Psoas muscle (tissue), 8 donors: ENCODE data around the gene TTC17. TPM values are rescaled to one million over a fixed set of nuclear protein-coding genes. Genes with fewer than 3 reads are reported as not detected.
"Not testable (repeated sequence)": the region's sequence is repeated elsewhere in the genome, so short reads cannot be mapped to it uniquely, and the experiment has no call there.

ENCODE experiments used
- ATAC-seq, 4 donors: fragments of 200-7000 bp; cut with Tn5 transposase; one replicate each; pipeline ENCODE4 v1.9.1; 2020; ENCODE audit warnings: moderate library complexity in 3 of 4, mild to moderate bottlenecking in 2 of 4
- DNase-seq, 2 donors: peaks; one replicate each; pipeline ENCODE4 v3.0.0-alpha.2; 2020
- H3K27ac ChIP-seq: fragments of 200-600 bp; one replicate; pipeline ENCODE4 v1.8.0; 2022
- H3K27me3 ChIP-seq, 3 donors: fragments of 200-600 bp in 1 of 3; one replicate each; pipeline versions ENCODE4 v1.6.1 to v1.8.0; 2013 to 2022; ENCODE audit warnings: low read length in 2 of 3, mild to moderate bottlenecking in 2 of 3, moderate library complexity in 1 of 3; ENCODE audit not compliant: insufficient read depth in 3 of 3
- H3K36me3 ChIP-seq, 2 donors: fragments of 200-600 bp in 1 of 2; one replicate each; pipeline versions ENCODE4 v1.6.1 to v1.8.0; 2013 to 2022; ENCODE audit warnings: low read depth in 1 of 2, mild to moderate bottlenecking in 1 of 2, moderate library complexity in 1 of 2; ENCODE audit not compliant: insufficient read depth in 1 of 2
- H3K4me1 ChIP-seq: fragments of 200-600 bp; one replicate; pipeline ENCODE4 v1.8.0; 2022
- H3K4me3 ChIP-seq: fragments of 200-600 bp; one replicate; pipeline ENCODE4 v1.8.0; 2022; ENCODE audit warnings: mild to moderate bottlenecking
- H3K9me3 ChIP-seq: fragments of 200-600 bp; one replicate; pipeline ENCODE4 v1.8.0; 2022
- WGBS, 3 donors: extraction: QIAGEN DNeasy Blood & Tissue Kit; methylation state at CpG; one replicate each; pipeline versions ENCODE4 v1.1.6 to v1.1.7; 2013; 5-methylcytosine and 5-hydroxymethylcytosine counted together
- intact Hi-C, 2 donors: fragments of 100-400 bp; cut with DNase I; formaldehyde crosslinking; loops; one replicate each; pipeline versions ENCODE4 v1.11.0 to v1.14.2; 2022
- polyA plus RNA-seq, 3 donors: library from polyadenylated mRNA; stranded (reverse); fragments of 200-250 nt; gene quantifications; one replicate each; pipeline ENCODE4 v1.2.3, GENCODE V29; 2013
- total RNA-seq, 4 donors: library from RNA; stranded (reverse); fragmentation: NEBNext Ultra II Directional in 2 of 4; extraction: Animal tissue kit (Norgen Biotek cat#: 25700) in 2 of 4; gene quantifications; one replicate each; pipeline versions ENCODE4 v1.2.1 to v1.2.4, GENCODE V29; 2021 to 2023
- TF ChIP-seq, protein P1 (sequence below): fragments of 200-600 bp; IDR thresholded peaks from one replicate; pipeline ENCODE4 v1.8.0; 2022; ENCODE audit warnings: antibody characterized with exemption
- donor health status: healthy with polysubstance abuse.
- donor health status: DM: no; HTN: no; CAD: no; lungs with moderate emphysema.
- donor health status: Bipolar disorder and iron deficiency.
- donor health status: healthy.
- donor health status: DM: yes; HTN: yes; CAD: no.
- donor health status: DM: no; HTN: no; CAD: no.
- donor health status: DM: no; HTN: no; CAD: no.
- donor health status: DM: yes; HTN: yes; CAD: no.

Gene TTC17
- total and polyA plus RNA-seq, 7 donors: 17.9 to 33.3 (median 27.5) TPM

DNA sequence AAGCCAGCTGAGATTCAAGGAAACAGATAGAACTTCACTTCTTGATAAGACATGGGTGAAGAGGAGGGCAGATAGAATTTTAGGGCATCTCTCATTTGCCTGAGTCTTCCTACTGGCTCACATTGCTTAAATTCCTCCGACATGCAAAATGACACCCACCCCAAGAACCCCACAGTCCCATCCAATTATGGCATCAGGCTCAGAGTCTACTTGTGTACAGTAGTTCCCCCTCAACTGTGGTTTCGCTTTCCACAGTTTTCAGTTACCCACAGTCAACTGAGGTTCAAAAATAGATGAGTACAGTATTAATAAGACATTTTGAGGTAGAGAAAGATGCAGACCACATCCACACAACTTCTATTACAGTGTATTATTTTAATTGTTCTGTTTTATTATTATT lies 99.8 kb downstream of the TTC17 start:
- TF ChIP-seq, protein P1, sequence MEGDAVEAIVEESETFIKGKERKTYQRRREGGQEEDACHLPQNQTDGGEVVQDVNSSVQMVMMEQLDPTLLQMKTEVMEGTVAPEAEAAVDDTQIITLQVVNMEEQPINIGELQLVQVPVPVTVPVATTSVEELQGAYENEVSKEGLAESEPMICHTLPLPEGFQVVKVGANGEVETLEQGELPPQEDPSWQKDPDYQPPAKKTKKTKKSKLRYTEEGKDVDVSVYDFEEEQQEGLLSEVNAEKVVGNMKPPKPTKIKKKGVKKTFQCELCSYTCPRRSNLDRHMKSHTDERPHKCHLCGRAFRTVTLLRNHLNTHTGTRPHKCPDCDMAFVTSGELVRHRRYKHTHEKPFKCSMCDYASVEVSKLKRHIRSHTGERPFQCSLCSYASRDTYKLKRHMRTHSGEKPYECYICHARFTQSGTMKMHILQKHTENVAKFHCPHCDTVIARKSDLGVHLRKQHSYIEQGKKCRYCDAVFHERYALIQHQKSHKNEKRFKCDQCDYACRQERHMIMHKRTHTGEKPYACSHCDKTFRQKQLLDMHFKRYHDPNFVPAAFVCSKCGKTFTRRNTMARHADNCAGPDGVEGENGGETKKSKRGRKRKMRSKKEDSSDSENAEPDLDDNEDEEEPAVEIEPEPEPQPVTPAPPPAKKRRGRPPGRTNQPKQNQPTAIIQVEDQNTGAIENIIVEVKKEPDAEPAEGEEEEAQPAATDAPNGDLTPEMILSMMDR: no peak
- WGBS, 3 donors: 73 to 97% (median 78%) methylated on average over 2 of the region's 2 CpGs
- Histone ChIP-seq H3K27me3 (no peaks in the 10 kb centered on the region), H3K4me1 (no peaks in the 10 kb centered on the region), H3K27ac (no peak overlapping the region), H3K9me3 (no peaks in the 10 kb centered on the region), H3K36me3 (peaks cover 17 to 95% of the 10 kb centered on the region in 2 donors), H3K4me3 (no peak overlapping the region)
- intact Hi-C loops: no loop called here
- DNase-seq: no peak
- ATAC-seq: no peak

DNA sequence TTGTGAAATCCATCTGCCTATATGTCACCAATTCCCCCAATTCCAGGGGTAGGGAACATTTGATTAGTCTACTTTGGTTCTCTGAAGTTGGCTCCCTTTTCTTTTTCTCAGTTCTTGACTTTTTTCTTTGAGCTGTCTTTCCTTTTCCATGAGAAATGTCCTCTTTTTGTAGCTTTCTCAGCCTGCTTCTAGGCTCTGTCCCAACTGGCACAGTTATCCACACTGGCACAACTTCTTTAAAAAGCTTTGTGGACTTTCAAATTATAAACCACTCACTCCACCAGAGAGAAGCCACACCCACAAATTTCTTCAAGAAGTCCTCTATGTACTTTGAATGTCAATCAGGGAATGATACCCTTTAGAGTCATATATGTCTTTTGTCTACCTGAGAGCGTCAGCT lies 100.5 kb downstream of the TTC17 start:
- H3K4me1 ChIP-seq: no peaks in the 10 kb centered on the region
- no peak for ATAC-seq
- no peak overlapping the region for H3K4me3 ChIP-seq
- WGBS, 3 donors: 98 to 100% (median 100%) methylated on average over 1 of the region's 1 CpG
- peaks cover 14 to 95% of the 10 kb centered on the region in 2 donors for H3K36me3 ChIP-seq
- H3K27ac ChIP-seq: no peak overlapping the region
- intact Hi-C loops: no loop called here
- no peaks in the 10 kb centered on the region for H3K27me3 ChIP-seq
- TF ChIP-seq, protein P1: no peak
- no peaks in the 10 kb centered on the region for H3K9me3 ChIP-seq
- no peak for DNase-seq

DNA sequence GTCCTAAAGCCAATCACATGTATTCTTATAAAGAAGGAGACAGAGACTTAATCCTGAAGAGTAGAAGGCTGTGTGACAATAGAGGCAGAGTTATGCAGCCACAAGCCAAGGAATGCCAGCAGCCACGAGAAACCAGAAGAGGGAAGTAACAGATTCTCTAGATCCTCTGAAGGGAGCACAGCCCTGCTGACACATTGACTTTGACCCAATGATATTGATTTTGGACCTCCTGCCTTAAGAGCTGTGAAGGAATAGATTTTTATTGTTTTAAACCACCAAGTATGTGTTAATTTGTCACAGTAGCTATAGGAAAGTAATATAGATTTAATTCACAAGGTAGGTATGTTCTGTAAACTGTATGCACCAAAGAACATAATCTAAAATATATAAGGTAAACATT lies 103.6 kb downstream of the TTC17 start:
- TF ChIP-seq, protein P1: no peak
- WGBS, 3 donors: 86 to 90% (median 88%) methylated on average over 1 of the region's 1 CpG
- DNase-seq (no peak), ATAC-seq (no peak)
- H3K27ac ChIP-seq: no peak overlapping the region
- H3K9me3 ChIP-seq: no peaks in the 10 kb centered on the region
- no peaks in the 10 kb centered on the region for H3K4me1 ChIP-seq
- H3K4me3 ChIP-seq: no peak overlapping the region
- H3K27me3 ChIP-seq: no peaks in the 10 kb centered on the region
- peaks cover 17 to 90% of the 10 kb centered on the region in 2 donors for H3K36me3 ChIP-seq
- intact Hi-C loops: no loop called here

DNA sequence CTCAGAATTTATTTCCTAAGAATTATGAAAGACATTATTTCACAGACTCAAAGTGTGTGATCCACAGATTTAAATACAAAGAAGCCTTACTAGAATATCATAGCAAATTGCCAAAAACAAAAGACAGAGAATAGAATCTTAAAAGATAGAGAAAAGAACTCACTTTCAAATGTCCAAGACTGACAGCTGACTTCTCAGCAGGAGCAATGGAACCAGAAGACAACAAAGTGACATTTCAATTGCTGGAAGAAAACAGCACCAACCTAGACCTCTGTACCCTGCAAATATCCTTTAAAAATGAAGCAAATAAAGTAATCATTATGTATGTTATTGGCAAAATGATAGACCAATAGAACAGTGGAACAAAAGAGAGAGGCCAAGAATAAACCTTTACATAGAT lies 109.2 kb downstream of the TTC17 start:
- ATAC-seq: no peak
- no peak for DNase-seq
- H3K27me3 ChIP-seq: no peaks in the 10 kb centered on the region
- no peak overlapping the region for H3K4me3 ChIP-seq
- H3K27ac ChIP-seq: no peak overlapping the region
- intact Hi-C loops: no loop called here
- TF ChIP-seq, protein P1: no peak
- H3K9me3 ChIP-seq: no peaks in the 10 kb centered on the region
- H3K4me1 ChIP-seq: no peaks in the 10 kb centered on the region
- peaks cover 9 to 52% of the 10 kb centered on the region in 2 donors for H3K36me3 ChIP-seq

DNA sequence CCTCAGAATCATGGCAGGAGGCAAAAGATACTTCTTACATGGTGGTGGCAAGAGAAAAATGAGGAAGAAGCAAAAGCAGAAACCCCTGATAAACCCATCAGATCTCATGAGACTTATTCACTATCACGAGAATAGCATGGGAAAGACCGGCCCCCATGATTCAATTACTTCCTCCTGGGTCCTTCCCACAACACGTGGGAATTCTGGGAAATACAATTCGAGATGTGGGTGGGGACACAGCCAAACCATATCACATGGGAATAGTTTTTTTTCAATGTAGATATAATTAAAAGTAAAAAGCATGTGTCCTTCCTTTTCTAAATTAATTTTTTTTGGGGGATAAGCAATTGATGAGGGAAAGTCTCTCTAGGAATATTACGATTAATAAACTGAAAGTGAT lies 118.8 kb downstream of the TTC17 start:
- 89 to 93% (median 91%) methylated on average over 5 of the region's 5 CpGs for WGBS, 3 donors
- H3K36me3 ChIP-seq: peaks cover 0 to 13% of the 10 kb centered on the region in 2 donors
- DNase-seq, H3K4me3 ChIP-seq, H3K27me3 ChIP-seq, H3K27ac ChIP-seq, ATAC-seq, intact Hi-C loops, H3K4me1 ChIP-seq, H3K9me3 ChIP-seq: not testable (repeated sequence)
